ENCODE measurements around the gene RASAL1. TPM values are rescaled to one million over a fixed set of nuclear protein-coding genes. Genes with fewer than 3 reads are reported as not detected.

Gene RASAL1
- total RNA-seq, 1 experiment from 2014 or later: 8.1 TPM

DNA sequence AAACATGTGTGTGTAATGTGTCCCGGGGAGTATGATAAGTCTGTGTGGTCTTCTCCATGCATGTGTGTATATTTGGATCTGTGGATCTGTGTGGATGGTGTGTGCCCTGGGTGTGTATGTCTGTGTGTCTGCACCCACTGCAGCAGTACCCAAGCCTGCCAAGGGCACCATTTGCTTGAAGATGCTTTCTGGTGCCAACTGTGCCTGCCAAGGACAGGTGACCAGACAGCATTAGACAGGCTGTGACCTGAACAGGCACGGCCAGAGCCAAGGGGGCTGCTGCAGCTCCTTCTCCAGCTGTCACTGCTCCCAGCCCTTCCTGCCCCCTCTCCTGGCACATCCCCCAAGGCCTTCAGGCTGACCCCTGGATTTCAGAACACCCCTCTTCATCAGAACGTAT is 44.1 kb downstream of the RASAL1 start:
- ATAC-seq (no peak), DNase-seq (ENCODE audit: low spot score) (no peak)
- H3K27me3 Mint-ChIP-seq (ENCODE audit: low read depth): no peaks in the 10 kb centered on the region; the same call in none of the 2 replicates
- H3K27ac Mint-ChIP-seq: no peak overlapping the region
- H3K36me3 Mint-ChIP-seq: no peaks in the 10 kb centered on the region
- ChIA-PET POLR2A (no interaction called here), CTCF (interaction anchor here (1.2 to 3.9 kb wide), 7 partner anchors 12 to 98 kb away, joined by 3 to 37 read pairs (median 16); partner anchors contain the start of gene RASAL1)
- H3K4me3 Mint-ChIP-seq: no peak overlapping the region
- peaks cover 18% of the 10 kb centered on the region for H3K4me1 Mint-ChIP-seq
- TF ChIP-seq NR2C2 (CRISPR knock-in tag; IDR thresholded peaks at IDR 0.05) (no peak), HMGA2 (CRISPR knock-in tag; IDR thresholded peaks at IDR 0.05) (no peak), ZNF219 (CRISPR knock-in tag; IDR thresholded peaks at IDR 0.05; ENCODE audit: borderline replicate concordance) (no peak), FOXJ3 (CRISPR knock-in tag; IDR thresholded peaks at IDR 0.05; ENCODE audit: borderline replicate concordance) (no peak)
- TF ChIP-seq, protein P1, sequence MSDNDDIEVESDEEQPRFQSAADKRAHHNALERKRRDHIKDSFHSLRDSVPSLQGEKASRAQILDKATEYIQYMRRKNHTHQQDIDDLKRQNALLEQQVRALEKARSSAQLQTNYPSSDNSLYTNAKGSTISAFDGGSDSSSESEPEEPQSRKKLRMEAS (CRISPR knock-in tag; IDR thresholded peaks at IDR 0.05): no peak
- TF ChIP-seq, protein P2, sequence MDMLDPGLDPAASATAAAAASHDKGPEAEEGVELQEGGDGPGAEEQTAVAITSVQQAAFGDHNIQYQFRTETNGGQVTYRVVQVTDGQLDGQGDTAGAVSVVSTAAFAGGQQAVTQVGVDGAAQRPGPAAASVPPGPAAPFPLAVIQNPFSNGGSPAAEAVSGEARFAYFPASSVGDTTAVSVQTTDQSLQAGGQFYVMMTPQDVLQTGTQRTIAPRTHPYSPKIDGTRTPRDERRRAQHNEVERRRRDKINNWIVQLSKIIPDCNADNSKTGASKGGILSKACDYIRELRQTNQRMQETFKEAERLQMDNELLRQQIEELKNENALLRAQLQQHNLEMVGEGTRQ (CRISPR knock-in tag; IDR thresholded peaks at IDR 0.05): no peak
- no peaks in the 10 kb centered on the region for H3K9me3 Mint-ChIP-seq

DNA sequence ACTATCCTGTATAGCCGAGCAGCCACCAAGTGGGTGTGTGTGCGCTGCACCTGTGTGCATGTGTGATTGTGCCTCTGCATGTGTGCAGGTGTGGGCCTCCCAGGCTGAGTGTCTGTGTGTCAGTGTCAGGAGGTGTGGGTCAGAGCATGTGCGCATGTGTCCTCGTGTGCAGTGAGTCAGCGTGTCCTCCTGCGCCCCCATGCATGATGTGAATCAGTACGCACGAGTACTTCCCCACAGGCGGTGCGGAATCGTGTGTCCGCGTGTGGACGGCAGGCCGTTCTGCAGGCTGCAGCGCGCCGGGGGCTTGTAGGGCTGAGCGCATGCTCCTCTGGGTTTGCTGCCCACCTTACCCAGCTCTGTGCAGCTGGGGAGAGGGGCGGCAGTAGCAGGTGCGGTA is 44.8 kb downstream of the RASAL1 start:
- ChIA-PET POLR2A (no interaction called here), CTCF (interaction anchor here (0.9 to 1.5 kb wide), 3 partner anchors 41 to 98 kb away, joined by 3 read pairs; no protein-coding TSS in a partner anchor)
- Mint-ChIP-seq H3K27ac (no peak overlapping the region), H3K36me3 (no peaks in the 10 kb centered on the region), H3K4me3 (no peak overlapping the region), H3K4me1 (peaks cover 25% of the 10 kb centered on the region), H3K9me3 (no peaks in the 10 kb centered on the region), H3K27me3 (ENCODE audit: low read depth) (no peaks in the 10 kb centered on the region; the same call in none of the 2 replicates)
- ATAC-seq (no peak), DNase-seq (ENCODE audit: low spot score) (no peak)
- TF ChIP-seq JAZF1 (CRISPR knock-in tag; IDR thresholded peaks at IDR 0.05): no peak
- no peak for TF ChIP-seq ZNF121 (CRISPR knock-in tag; IDR thresholded peaks at IDR 0.05)
- TF ChIP-seq, protein P3, sequence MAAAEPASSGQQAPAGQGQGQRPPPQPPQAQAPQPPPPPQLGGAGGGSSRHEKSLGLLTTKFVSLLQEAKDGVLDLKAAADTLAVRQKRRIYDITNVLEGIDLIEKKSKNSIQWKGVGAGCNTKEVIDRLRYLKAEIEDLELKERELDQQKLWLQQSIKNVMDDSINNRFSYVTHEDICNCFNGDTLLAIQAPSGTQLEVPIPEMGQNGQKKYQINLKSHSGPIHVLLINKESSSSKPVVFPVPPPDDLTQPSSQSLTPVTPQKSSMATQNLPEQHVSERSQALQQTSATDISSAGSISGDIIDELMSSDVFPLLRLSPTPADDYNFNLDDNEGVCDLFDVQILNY (CRISPR knock-in tag; IDR thresholded peaks at IDR 0.05): no peak
- TF ChIP-seq JUN (CRISPR knock-in tag; IDR thresholded peaks at IDR 0.05): no peak
- no peak for TF ChIP-seq NR1H2 (CRISPR knock-in tag; IDR thresholded peaks at IDR 0.05)
- TF ChIP-seq NFE2L1 (CRISPR knock-in tag; IDR thresholded peaks at IDR 0.05): no peak
- no peak for TF ChIP-seq OVOL2 (CRISPR knock-in tag; IDR thresholded peaks at IDR 0.05; ENCODE audit: borderline replicate concordance)
- no peak for TF ChIP-seq TEAD1 (CRISPR knock-in tag; IDR thresholded peaks at IDR 0.05)
- TF ChIP-seq RORB (CRISPR knock-in tag; IDR thresholded peaks at IDR 0.05): no peak
- TF ChIP-seq KAT7 (CRISPR knock-in tag; IDR thresholded peaks at IDR 0.05; ENCODE audit: borderline replicate concordance): no peak
- TF ChIP-seq, protein P4, sequence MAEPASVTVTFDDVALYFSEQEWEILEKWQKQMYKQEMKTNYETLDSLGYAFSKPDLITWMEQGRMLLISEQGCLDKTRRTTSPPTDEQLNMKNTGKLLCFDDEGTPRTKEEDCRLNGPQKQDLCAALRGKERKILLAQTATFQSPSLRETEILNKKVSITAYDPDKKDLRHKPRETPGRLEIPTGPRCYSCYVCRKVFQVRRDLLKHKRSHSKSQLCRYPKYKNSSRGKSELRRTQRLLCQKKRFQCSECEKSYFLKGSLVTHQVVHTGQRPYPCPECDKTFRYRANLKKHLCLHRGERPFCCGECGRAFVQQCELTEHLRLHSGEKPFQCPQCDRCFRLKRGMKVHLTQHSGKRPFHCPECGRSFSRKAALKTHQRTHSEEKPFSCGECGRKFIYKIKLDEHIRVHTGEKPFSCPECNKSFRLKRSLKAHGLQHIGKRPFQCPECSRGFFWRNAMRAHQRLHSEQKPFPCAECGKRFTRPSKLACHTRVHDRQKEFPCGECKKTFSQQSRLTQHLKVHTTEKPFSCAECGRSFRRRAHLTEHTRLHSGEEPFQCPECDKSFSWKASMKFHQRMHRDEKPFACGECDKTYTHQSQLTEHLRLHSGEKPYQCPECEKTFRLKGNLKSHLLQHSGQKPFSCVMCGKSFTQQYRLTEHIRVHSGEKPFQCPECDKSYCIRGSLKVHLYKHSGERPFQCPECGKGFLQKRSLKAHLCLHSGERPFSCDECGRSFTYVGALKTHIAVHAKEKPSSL (CRISPR knock-in tag; conservative IDR thresholded peaks at IDR 0.05): no peak
- TF ChIP-seq, protein P5, sequence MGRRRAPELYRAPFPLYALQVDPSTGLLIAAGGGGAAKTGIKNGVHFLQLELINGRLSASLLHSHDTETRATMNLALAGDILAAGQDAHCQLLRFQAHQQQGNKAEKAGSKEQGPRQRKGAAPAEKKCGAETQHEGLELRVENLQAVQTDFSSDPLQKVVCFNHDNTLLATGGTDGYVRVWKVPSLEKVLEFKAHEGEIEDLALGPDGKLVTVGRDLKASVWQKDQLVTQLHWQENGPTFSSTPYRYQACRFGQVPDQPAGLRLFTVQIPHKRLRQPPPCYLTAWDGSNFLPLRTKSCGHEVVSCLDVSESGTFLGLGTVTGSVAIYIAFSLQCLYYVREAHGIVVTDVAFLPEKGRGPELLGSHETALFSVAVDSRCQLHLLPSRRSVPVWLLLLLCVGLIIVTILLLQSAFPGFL (CRISPR knock-in tag; IDR thresholded peaks at IDR 0.05; ENCODE audit: borderline replicate concordance): no peak
- TF ChIP-seq FOXJ3 (CRISPR knock-in tag; IDR thresholded peaks at IDR 0.05; ENCODE audit: borderline replicate concordance): no peak
- TF ChIP-seq, protein P6, sequence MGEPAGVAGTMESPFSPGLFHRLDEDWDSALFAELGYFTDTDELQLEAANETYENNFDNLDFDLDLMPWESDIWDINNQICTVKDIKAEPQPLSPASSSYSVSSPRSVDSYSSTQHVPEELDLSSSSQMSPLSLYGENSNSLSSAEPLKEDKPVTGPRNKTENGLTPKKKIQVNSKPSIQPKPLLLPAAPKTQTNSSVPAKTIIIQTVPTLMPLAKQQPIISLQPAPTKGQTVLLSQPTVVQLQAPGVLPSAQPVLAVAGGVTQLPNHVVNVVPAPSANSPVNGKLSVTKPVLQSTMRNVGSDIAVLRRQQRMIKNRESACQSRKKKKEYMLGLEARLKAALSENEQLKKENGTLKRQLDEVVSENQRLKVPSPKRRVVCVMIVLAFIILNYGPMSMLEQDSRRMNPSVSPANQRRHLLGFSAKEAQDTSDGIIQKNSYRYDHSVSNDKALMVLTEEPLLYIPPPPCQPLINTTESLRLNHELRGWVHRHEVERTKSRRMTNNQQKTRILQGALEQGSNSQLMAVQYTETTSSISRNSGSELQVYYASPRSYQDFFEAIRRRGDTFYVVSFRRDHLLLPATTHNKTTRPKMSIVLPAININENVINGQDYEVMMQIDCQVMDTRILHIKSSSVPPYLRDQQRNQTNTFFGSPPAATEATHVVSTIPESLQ (CRISPR knock-in tag; IDR thresholded peaks at IDR 0.05): no peak
- TF ChIP-seq MXD4 (CRISPR knock-in tag; IDR thresholded peaks at IDR 0.05; ENCODE audit: borderline replicate concordance): no peak
- no peak for TF ChIP-seq ZBTB21 (CRISPR knock-in tag; IDR thresholded peaks at IDR 0.05; ENCODE audit: borderline replicate concordance)
